Measurements from ENCODE around the gene ARHGAP44.

Gene ARHGAP44

GRCh38 chr17:12953156-12953555 lies 163.9 kb downstream of the ARHGAP44 start:
- H3K4me1 ChIP-seq (ENCODE audit: insufficient read depth, low read length), result no peaks in the 10 kb centered on the region
- no peaks in the 10 kb centered on the region for H3K79me2 ChIP-seq (ENCODE audit: insufficient read depth, low read length)
- DNase-seq, result no peak
- H3K4me2 ChIP-seq (ENCODE audit: insufficient read depth, low read length), result no peak overlapping the region
- no peaks in the 10 kb centered on the region for H3K9me3 ChIP-seq (ENCODE audit: insufficient read depth, low read length, severe bottlenecking)
- H3K27me3 ChIP-seq (ENCODE audit: insufficient read depth, low read length, poor library complexity), result no peaks in the 10 kb centered on the region
- no peak overlapping the region for H3K9ac ChIP-seq (ENCODE audit: low read depth, low read length)
- TF ChIP-seq EZH2 (IDR thresholded peaks at IDR 0.05; ENCODE audit: borderline replicate concordance, low read depth, low read length, severe bottlenecking), result no peak
- TF ChIP-seq, protein P1, sequence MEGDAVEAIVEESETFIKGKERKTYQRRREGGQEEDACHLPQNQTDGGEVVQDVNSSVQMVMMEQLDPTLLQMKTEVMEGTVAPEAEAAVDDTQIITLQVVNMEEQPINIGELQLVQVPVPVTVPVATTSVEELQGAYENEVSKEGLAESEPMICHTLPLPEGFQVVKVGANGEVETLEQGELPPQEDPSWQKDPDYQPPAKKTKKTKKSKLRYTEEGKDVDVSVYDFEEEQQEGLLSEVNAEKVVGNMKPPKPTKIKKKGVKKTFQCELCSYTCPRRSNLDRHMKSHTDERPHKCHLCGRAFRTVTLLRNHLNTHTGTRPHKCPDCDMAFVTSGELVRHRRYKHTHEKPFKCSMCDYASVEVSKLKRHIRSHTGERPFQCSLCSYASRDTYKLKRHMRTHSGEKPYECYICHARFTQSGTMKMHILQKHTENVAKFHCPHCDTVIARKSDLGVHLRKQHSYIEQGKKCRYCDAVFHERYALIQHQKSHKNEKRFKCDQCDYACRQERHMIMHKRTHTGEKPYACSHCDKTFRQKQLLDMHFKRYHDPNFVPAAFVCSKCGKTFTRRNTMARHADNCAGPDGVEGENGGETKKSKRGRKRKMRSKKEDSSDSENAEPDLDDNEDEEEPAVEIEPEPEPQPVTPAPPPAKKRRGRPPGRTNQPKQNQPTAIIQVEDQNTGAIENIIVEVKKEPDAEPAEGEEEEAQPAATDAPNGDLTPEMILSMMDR (IDR thresholded peaks at IDR 0.05; ENCODE audit: borderline replicate concordance, extremely low read depth, low read length, poor library complexity, severe bottlenecking), result no peak
- no peaks in the 10 kb centered on the region for H3K36me3 ChIP-seq (ENCODE audit: insufficient read depth, low read length)
- H3K4me3 ChIP-seq (ENCODE audit: low read depth in 1 of 2, low read length in 2 of 2), result no peak overlapping the region
- no peak for ATAC-seq (ENCODE audit: insufficient read depth, low read depth)
- H4K20me1 ChIP-seq (ENCODE audit: insufficient read depth, low read length), result no peaks in the 10 kb centered on the region
- no peak overlapping the region for H2AFZ ChIP-seq (ENCODE audit: low read depth, low read length)
- no peak overlapping the region for H3K27ac ChIP-seq (ENCODE audit: low read length)

DNA sequence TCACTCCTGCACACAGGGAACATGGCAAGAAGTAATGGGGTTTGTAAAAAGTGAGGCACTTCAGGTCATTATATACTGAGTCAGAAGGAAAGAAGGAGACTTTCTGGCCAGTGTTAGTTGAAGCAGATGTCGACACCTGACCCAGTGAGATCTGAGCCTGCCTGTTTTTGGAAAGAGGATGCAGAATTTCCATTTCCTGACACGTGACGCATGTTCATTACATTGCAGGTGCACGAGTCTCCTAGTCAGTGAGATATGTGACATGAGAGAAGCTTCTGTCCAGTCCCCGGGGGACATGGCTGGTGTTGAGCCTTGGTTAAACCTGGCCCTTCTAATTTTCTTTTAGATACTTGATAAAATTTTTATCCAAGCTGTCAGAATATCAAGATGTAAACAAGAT lies 166.2 kb downstream of the ARHGAP44 start:
- no peaks in the 10 kb centered on the region for H3K79me2 ChIP-seq (ENCODE audit: insufficient read depth, low read length)
- TF ChIP-seq EZH2 (IDR thresholded peaks at IDR 0.05; ENCODE audit: borderline replicate concordance, low read depth, low read length, severe bottlenecking), result no peak
- TF ChIP-seq, protein P1 (IDR thresholded peaks at IDR 0.05; ENCODE audit: borderline replicate concordance, extremely low read depth, low read length, poor library complexity, severe bottlenecking), result no peak
- H3K9me3 ChIP-seq (ENCODE audit: insufficient read depth, low read length, severe bottlenecking), result no peaks in the 10 kb centered on the region
- H3K27ac ChIP-seq (ENCODE audit: low read length), result no peak overlapping the region
- H3K27me3 ChIP-seq (ENCODE audit: insufficient read depth, low read length, poor library complexity), result no peaks in the 10 kb centered on the region
- no peak overlapping the region for H3K4me2 ChIP-seq (ENCODE audit: insufficient read depth, low read length)
- no peaks in the 10 kb centered on the region for H3K4me1 ChIP-seq (ENCODE audit: insufficient read depth, low read length)
- H3K4me3 ChIP-seq (ENCODE audit: low read depth in 1 of 2, low read length in 2 of 2), result no peak overlapping the region
- DNase-seq (no peak), ATAC-seq (ENCODE audit: insufficient read depth, low read depth) (no peak)
- H3K9ac ChIP-seq (ENCODE audit: low read depth, low read length), result no peak overlapping the region
- H4K20me1 ChIP-seq (ENCODE audit: insufficient read depth, low read length), result no peaks in the 10 kb centered on the region
- H2AFZ ChIP-seq (ENCODE audit: low read depth, low read length), result no peak overlapping the region
- no peaks in the 10 kb centered on the region for H3K36me3 ChIP-seq (ENCODE audit: insufficient read depth, low read length)

DNA sequence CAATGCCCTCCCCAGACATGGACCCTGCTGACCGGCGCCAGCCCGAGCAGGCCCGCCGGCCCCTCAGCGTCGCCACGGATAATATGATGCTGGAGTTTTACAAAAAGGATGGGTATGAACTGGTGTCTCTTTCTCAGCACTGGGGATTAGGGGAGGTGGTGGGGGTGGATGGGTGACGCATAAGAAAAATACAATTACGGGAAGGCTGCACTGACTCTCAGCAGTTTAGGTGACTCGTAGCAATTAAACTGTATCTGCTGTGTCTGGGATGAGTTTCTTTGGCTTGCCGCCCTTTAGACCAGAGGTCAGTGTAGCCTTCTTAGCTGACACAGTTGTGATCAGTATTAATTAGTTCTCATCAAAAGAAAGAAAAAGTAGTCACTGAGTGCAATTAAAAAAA lies 169.5 kb downstream of the ARHGAP44 start:
- Histone ChIP-seq H3K79me2 (ENCODE audit: insufficient read depth, low read length) (no peaks in the 10 kb centered on the region), H3K4me3 (ENCODE audit: low read depth in 1 of 2, low read length in 2 of 2) (no peak overlapping the region), H3K27me3 (ENCODE audit: insufficient read depth, low read length, poor library complexity) (peaks cover 3% of the 10 kb centered on the region), H4K20me1 (ENCODE audit: insufficient read depth, low read length) (no peaks in the 10 kb centered on the region), H3K36me3 (ENCODE audit: insufficient read depth, low read length) (no peaks in the 10 kb centered on the region), H2AFZ (ENCODE audit: low read depth, low read length) (no peak overlapping the region), H3K9ac (ENCODE audit: low read depth, low read length) (no peak overlapping the region), H3K9me3 (ENCODE audit: insufficient read depth, low read length, severe bottlenecking) (no peaks in the 10 kb centered on the region), H3K4me2 (ENCODE audit: insufficient read depth, low read length) (no peak overlapping the region), H3K27ac (ENCODE audit: low read length) (no peak overlapping the region), H3K4me1 (ENCODE audit: insufficient read depth, low read length) (no peaks in the 10 kb centered on the region)
- no peak for DNase-seq
- TF ChIP-seq, protein P1 (IDR thresholded peaks at IDR 0.05; ENCODE audit: borderline replicate concordance, extremely low read depth, low read length, poor library complexity, severe bottlenecking), result no peak
- no peak for TF ChIP-seq EZH2 (IDR thresholded peaks at IDR 0.05; ENCODE audit: borderline replicate concordance, low read depth, low read length, severe bottlenecking)
- no peak for ATAC-seq (ENCODE audit: insufficient read depth, low read depth)

DNA sequence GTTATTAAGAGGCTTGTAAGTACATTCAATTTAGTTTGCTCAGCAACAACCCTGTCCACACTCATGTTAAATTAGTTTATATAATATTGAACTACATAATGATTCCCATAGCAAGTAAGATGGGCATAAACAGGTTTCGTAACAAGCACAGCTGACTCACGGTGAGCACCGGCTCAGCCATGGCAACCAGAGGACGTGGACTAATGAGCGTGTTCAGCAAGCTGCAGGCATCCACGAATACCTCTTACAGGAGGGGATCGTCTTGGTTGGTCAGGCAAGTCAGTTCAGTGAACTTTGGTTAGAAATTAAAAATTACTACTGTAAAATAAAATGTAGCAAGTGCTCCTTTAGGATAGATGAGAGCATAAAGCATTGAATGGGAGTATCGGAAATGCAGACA lies 170.1 kb downstream of the ARHGAP44 start:
- Histone ChIP-seq H4K20me1 (ENCODE audit: insufficient read depth, low read length) (no peaks in the 10 kb centered on the region), H3K36me3 (ENCODE audit: insufficient read depth, low read length) (no peaks in the 10 kb centered on the region), H3K4me1 (ENCODE audit: insufficient read depth, low read length) (no peaks in the 10 kb centered on the region), H3K4me3 (ENCODE audit: low read depth in 1 of 2, low read length in 2 of 2) (no peak overlapping the region), H3K9ac (ENCODE audit: low read depth, low read length) (no peak overlapping the region), H3K79me2 (ENCODE audit: insufficient read depth, low read length) (no peaks in the 10 kb centered on the region), H2AFZ (ENCODE audit: low read depth, low read length) (no peak overlapping the region), H3K27me3 (ENCODE audit: insufficient read depth, low read length, poor library complexity) (peaks cover 3% of the 10 kb centered on the region), H3K9me3 (ENCODE audit: insufficient read depth, low read length, severe bottlenecking) (no peaks in the 10 kb centered on the region), H3K27ac (ENCODE audit: low read length) (no peak overlapping the region), H3K4me2 (ENCODE audit: insufficient read depth, low read length) (no peak overlapping the region)
- TF ChIP-seq, protein P1 (IDR thresholded peaks at IDR 0.05; ENCODE audit: borderline replicate concordance, extremely low read depth, low read length, poor library complexity, severe bottlenecking), result no peak
- TF ChIP-seq EZH2 (IDR thresholded peaks at IDR 0.05; ENCODE audit: borderline replicate concordance, low read depth, low read length, severe bottlenecking), result no peak
- no peak for ATAC-seq (ENCODE audit: insufficient read depth, low read depth)
- no peak for DNase-seq
